Pancreas (tissue), 10 donors: ENCODE results near the gene EPYC. TPM values are rescaled to one million over a fixed set of nuclear protein-coding genes. Genes with fewer than 3 reads are reported as not detected.

ENCODE experiments used
- ATAC-seq, 4 donors: fragments of 200-7000 bp; cut with Tn5 transposase; one replicate each; pipeline versions ENCODE4 v1.8.0 to v1.9.1; 2020; ENCODE audit warnings: mild to moderate bottlenecking in 4 of 4, moderate library complexity in 4 of 4
- DNase-seq, 6 donors: peaks; one replicate each; pipeline ENCODE4 v3.0.0-alpha.2; 2020
- FAIRE-seq: peaks from 2 replicates; lab custom pipeline; 2012; peaks lifted over from hg19 to GRCh38; lab: Jason Lieb, UNC
- H3K27ac ChIP-seq, 4 donors: fragments of 200-600 bp; sonication (generic); 1 replicate in 3 of 4; 2 replicates in 1 of 4; pipeline versions ENCODE4 v1.5.0 to v1.8.0; 2020
- H3K27me3 ChIP-seq, 4 donors: fragments of 200-600 bp; one replicate each; pipeline ENCODE4 v1.8.0; 2021
- H3K36me3 ChIP-seq, 3 donors: fragments of 200-600 bp; sonication (generic) in 1 of 3; one replicate each; pipeline versions ENCODE4 v1.5.0 to v1.8.0; 2020 to 2021
- H3K4me1 ChIP-seq, 3 donors: fragments of 200-600 bp; one replicate each; pipeline ENCODE4 v1.8.0; 2021
- H3K4me3 ChIP-seq, 4 donors: fragments of 200-600 bp; sonication (generic) in 2 of 4; one replicate each; pipeline versions ENCODE4 v1.5.0 to v1.8.0; 2020 to 2021
- H3K9me3 ChIP-seq, 4 donors: fragments of 200-600 bp; one replicate each; pipeline ENCODE4 v1.8.0; 2021
- WGBS, 2 donors: extraction: QIAGEN DNeasy Blood & Tissue Kit; methylation state at CpG; one replicate each; pipeline ENCODE4 v1.1.7; 2013; 5-methylcytosine and 5-hydroxymethylcytosine counted together
- intact Hi-C, 3 donors: fragments of 100-400 bp; cut with DNase I; formaldehyde crosslinking; loops; one replicate each; pipeline versions ENCODE4 v1.11.1 to v1.14.2; 2022
- polyA plus RNA-seq, 2 donors: library from polyadenylated mRNA; stranded (reverse); fragments of 200-250 nt; gene quantifications; one replicate each; pipeline ENCODE4 v1.2.3, GENCODE V29; 2013
- total RNA-seq, 6 donors: library from RNA; stranded (reverse); fragmentation: NEBNext Ultra II Directional in 4 of 6; extraction: Animal tissue kit (Norgen Biotek cat#: 25700) in 4 of 6; gene quantifications; one replicate each; pipeline versions ENCODE4 v1.2.1 to v1.2.4, GENCODE V29; 2021 to 2023
- TF ChIP-seq, protein P1 (sequence below), 4 donors: fragments of 200-600 bp; sonication (generic) in 3 of 4; IDR thresholded peaks; one replicate each; pipeline versions ENCODE4 v1.5.0 to v1.8.0; 2021; ENCODE audit warnings: antibody characterized with exemption in 4 of 4
- donor health status: healthy with polysubstance abuse.
- donor health status: DM: no; HTN: no; CAD: no; lungs with moderate emphysema.
- donor health status: DM: no; HTN: no; CAD: no.
- donor health status: control.
- donor health status: control.
- donor health status: Bipolar disorder and iron deficiency.
- donor health status: DM: yes; HTN: yes; CAD: no.
- donor health status: DM: no; HTN: no; CAD: no.
- donor health status: DM: no; HTN: no; CAD: no.
- donor health status: DM: yes; HTN: yes; CAD: no.

Gene EPYC
- total and polyA plus RNA-seq, 8 donors = 0.12 TPM; not detected in 7

DNA sequence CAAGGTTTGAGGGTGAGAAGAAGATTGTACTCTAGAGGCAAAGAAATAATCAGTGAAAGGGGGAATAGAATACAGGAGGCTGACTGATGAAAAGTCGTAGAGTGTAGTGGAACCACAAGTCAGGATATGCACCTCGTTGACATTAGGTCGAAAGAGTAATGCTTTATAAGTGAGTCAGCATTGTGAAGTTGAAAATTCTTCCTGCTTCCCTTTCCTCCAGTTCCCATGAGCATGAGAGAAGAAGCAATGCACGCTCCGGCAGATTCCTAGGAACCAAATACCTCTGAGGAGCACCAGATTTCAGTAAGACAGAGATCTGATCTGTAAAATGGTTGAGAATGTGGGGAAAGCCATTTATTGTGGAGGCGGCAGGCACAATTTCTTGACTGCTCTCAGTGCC, 66.3 kb downstream of the EPYC start:
- Histone ChIP-seq H3K9me3 (no peaks in the 10 kb centered on the region), H3K36me3 (no peaks in the 10 kb centered on the region), H3K4me1 (no peaks in the 10 kb centered on the region), H3K27me3 (no peaks in the 10 kb centered on the region), H3K27ac (no peak overlapping the region), H3K4me3 (no peak overlapping the region)
- TF ChIP-seq, protein P1, sequence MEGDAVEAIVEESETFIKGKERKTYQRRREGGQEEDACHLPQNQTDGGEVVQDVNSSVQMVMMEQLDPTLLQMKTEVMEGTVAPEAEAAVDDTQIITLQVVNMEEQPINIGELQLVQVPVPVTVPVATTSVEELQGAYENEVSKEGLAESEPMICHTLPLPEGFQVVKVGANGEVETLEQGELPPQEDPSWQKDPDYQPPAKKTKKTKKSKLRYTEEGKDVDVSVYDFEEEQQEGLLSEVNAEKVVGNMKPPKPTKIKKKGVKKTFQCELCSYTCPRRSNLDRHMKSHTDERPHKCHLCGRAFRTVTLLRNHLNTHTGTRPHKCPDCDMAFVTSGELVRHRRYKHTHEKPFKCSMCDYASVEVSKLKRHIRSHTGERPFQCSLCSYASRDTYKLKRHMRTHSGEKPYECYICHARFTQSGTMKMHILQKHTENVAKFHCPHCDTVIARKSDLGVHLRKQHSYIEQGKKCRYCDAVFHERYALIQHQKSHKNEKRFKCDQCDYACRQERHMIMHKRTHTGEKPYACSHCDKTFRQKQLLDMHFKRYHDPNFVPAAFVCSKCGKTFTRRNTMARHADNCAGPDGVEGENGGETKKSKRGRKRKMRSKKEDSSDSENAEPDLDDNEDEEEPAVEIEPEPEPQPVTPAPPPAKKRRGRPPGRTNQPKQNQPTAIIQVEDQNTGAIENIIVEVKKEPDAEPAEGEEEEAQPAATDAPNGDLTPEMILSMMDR (IDR thresholded peaks at IDR 0.05) = no peak
- FAIRE-seq (no peak), ATAC-seq (peak in 1 of 4 donors; percentile 38), DNase-seq (no peak)
- intact Hi-C loops = no loop called here
- 68 to 78% methylated on average over 6 of the region's 6 CpGs for WGBS, 2 donors

DNA sequence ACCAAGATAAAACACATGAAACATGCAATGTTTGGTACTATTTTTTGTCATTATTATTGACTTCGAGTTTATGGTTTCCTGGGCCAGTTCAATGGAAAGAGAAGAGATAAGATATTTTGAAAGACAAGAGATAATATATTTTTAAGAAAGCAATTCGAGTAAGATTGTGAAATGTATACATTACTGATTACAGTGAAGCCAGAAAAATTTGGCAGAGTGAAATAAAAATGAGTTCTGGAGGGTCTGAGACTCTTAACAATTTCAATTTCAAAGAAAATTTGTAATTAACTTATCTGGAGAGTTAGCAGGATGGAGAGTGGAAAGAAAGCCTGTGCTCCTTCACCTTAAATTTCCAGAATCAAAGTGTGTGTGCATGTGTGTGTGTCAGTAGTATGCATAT, 67.1 kb downstream of the EPYC start:
- H3K27ac ChIP-seq = no peak overlapping the region
- TF ChIP-seq, protein P1 (IDR thresholded peaks at IDR 0.05) = no peak
- no peaks in the 10 kb centered on the region for H3K27me3 ChIP-seq
- H3K36me3 ChIP-seq = no peaks in the 10 kb centered on the region
- no peak for ATAC-seq
- WGBS, 2 donors = 33 to 38% methylated on average over 2 of the region's 2 CpGs
- H3K4me3 ChIP-seq = no peak overlapping the region
- no peaks in the 10 kb centered on the region for H3K9me3 ChIP-seq
- intact Hi-C loops = no loop called here
- no peak for FAIRE-seq
- DNase-seq = no peak
- H3K4me1 ChIP-seq = no peaks in the 10 kb centered on the region

DNA sequence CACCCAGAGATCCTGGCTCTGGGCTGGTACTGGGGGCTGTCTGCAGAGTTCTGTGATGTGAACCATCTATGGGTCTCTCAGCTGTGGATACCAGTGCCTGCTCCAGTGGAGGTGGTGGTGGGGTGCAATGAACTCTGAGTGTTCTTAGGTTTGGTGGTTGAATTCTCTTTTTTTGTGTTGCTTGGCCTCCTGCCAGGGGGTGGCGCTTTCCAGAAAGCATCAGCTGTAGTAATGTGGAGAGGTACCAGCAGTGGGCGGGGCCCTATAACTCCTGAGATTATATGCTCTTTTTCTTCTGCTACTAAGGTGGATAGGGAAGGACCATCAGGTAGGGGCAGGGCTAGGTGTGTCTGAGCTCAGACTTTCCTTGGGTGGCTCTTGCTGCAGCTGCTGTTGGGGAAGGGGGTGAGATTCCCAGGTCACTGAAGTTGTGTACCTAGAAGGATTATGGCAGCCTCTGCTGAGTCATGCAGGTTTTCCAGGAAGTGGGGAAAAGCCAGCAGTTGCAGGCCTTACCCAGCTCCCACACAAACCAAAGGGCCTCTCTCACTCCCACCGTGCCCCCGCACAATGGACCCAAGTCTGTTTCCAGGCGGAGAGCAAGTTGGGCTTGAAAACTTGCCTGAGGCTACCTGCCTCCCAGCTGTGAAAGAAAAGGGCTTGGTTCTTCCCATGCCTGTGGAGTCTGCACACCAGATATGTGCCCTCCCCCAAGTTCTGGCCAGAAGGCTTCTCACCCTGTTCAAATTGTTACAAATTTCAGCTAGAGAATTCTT, 68.4 kb downstream of the EPYC start:
- DNase-seq = no peak
- Histone ChIP-seq H3K9me3 (no peaks in the 10 kb centered on the region), H3K27ac (no peak overlapping the region), H3K36me3 (no peaks in the 10 kb centered on the region), H3K4me1 (no peaks in the 10 kb centered on the region), H3K4me3 (no peak overlapping the region), H3K27me3 (no peaks in the 10 kb centered on the region)
- TF ChIP-seq, protein P1 (IDR thresholded peaks at IDR 0.05) = no peak
- 95 to 100% methylated on average over 5 of the region's 5 CpGs for WGBS, 2 donors
- intact Hi-C loops = no loop called here
- ATAC-seq = no peak
- no peak for FAIRE-seq

DNA sequence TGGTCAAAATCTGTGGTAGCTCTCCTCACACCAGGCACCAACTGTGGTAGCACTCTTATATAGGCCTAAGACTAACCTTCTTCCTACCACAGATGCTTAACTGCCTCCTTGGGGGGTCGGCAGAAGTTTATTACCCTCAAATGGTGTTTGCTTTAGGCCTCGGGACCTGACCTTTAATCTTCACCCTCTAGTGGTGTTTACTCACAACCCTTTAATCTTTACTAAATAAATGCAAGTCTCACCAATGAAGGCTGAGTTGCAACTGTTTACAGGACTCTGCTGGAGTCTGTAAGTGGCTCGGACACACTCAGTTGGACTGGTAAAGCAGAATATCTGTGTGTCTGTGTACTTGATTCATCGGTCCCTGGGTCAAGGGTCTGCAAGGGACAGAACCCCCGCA, 79.2 kb downstream of the EPYC start:
- H3K4me3 ChIP-seq = no peak overlapping the region
- intact Hi-C loops = no loop called here
- ATAC-seq = no peak
- no peaks in the 10 kb centered on the region for H3K36me3 ChIP-seq
- no peak overlapping the region for H3K27ac ChIP-seq
- TF ChIP-seq, protein P1 (IDR thresholded peaks at IDR 0.05) = no peak
- no peak for FAIRE-seq
- WGBS, 2 donors = 33 to 45% methylated on average over 5 of the region's 5 CpGs
- no peaks in the 10 kb centered on the region for H3K27me3 ChIP-seq
- no peaks in the 10 kb centered on the region for H3K4me1 ChIP-seq
- no peaks in the 10 kb centered on the region for H3K9me3 ChIP-seq
- DNase-seq = no peak

- no peak for DNase-seq
- TF ChIP-seq, protein P1 (IDR thresholded peaks at IDR 0.05) = no peak
- intact Hi-C loops = no loop called here
- Histone ChIP-seq H3K36me3 (no peaks in the 10 kb centered on the region), H3K27me3 (no peaks in the 10 kb centered on the region), H3K9me3 (no peaks in the 10 kb centered on the region), H3K4me1 (no peaks in the 10 kb centered on the region), H3K27ac (no peak overlapping the region), H3K4me3 (no peak overlapping the region)
- WGBS, 2 donors = 30 to 32% methylated on average over 1 of the region's 1 CpG
- no peak for ATAC-seq
- no peak for FAIRE-seq
Observed at GRCh38 chr12:90924406-90924805, 80.4 kb downstream of the EPYC start.
